Activated CD8-positive, alpha-beta memory T cell treated with anti-CD3 and anti-CD28 coated beads, Interleukin-2, amount 50 U/mL, for 1 hour (primary cell): ENCODE measurements around the gene MPZL3.

ENCODE experiments used
- DNase-seq: peaks from one replicate; pipeline ENCODE4 v3.0.0-alpha.2; 2020; ENCODE audit errors: extremely low read depth

MPZL3 gene

GRCh38 chr11:118232659-118233058, 19.5 kb downstream of the MPZL3 start:
- DNase-seq = no peak

- DNase-seq = no peak
Observed at GRCh38 chr11:118231461-118231860, 20.7 kb downstream of the MPZL3 start.

- DNase-seq = no peak
Observed at GRCh38 chr11:118230088-118230487, 22.1 kb downstream of the MPZL3 start.

- DNase-seq = no peak
Observed at GRCh38 chr11:118229274-118229847, 22.8 kb downstream of the MPZL3 start.

GRCh38 chr11:118227865-118228785, 24.0 kb downstream of the MPZL3 start:
- DNase-seq = no peak

- DNase-seq = no peak
Observed at GRCh38 chr11:118226781-118227180, 25.4 kb downstream of the MPZL3 start.

GRCh38 chr11:118226296-118226695, 25.9 kb downstream of the MPZL3 start:
- no peak for DNase-seq

GRCh38 chr11:118224511-118225188, 27.5 kb downstream of the MPZL3 start, which contains the start of gene JAML:
TSS of gene JAML (minus strand) at chr11:118225011. CDS start at chr11:118214866, 10,145 bp downstream.
- DNase-seq = peak; percentile 62

- DNase-seq = no peak
Observed at GRCh38 chr11:118223992-118224391, 28.2 kb downstream of the MPZL3 start.

GRCh38 chr11:118223570-118223969, 28.6 kb downstream of the MPZL3 start:
- DNase-seq = no peak

GRCh38 chr11:118222437-118222836, 29.7 kb downstream of the MPZL3 start:
- DNase-seq = no peak

GRCh38 chr11:118221419-118221818, 30.7 kb downstream of the MPZL3 start:
- no peak for DNase-seq

- no peak for DNase-seq
Observed at GRCh38 chr11:118219732-118220131, 32.4 kb downstream of the MPZL3 start.

GRCh38 chr11:118219244-118219643, 32.9 kb downstream of the MPZL3 start:
- no peak for DNase-seq

- DNase-seq = no peak
Observed at GRCh38 chr11:118217575-118217974, 34.6 kb downstream of the MPZL3 start.

GRCh38 chr11:118216621-118217481, 35.3 kb downstream of the MPZL3 start:
- no peak for DNase-seq

GRCh38 chr11:118215765-118216164, 36.4 kb downstream of the MPZL3 start:
- DNase-seq = no peak

GRCh38 chr11:118215262-118215661, 36.9 kb downstream of the MPZL3 start:
- no peak for DNase-seq

- DNase-seq = no peak
Observed at GRCh38 chr11:118214210-118214914, 37.8 kb downstream of the MPZL3 start.

- DNase-seq = no peak
Observed at GRCh38 chr11:118213781-118214180, 38.4 kb downstream of the MPZL3 start.

- DNase-seq = no peak
Observed at GRCh38 chr11:118213201-118213600, 39.0 kb downstream of the MPZL3 start.
